ENCODE data around the gene ACAT1. TPM values are rescaled to one million over a fixed set of nuclear protein-coding genes. Genes with fewer than 3 reads are reported as not detected.

The ACAT1 gene
- total and polyA plus RNA-seq, 2 of the 4 experiments (the other 2 are of a cell fraction), result 57.7 to 59.9 TPM

- Histone ChIP-seq H4K8ac (ENCODE audit: low read depth in 2 of 2, low read length in 2 of 2) (no peak overlapping the region), H3K4me3 (ENCODE audit: insufficient read depth, low read depth, low read length) (no peak overlapping the region), H2AK5ac (ENCODE audit: low read depth, low read length) (no peak overlapping the region), H2BK20ac (ENCODE audit: low read depth, low read length) (no peak overlapping the region), H2BK15ac (ENCODE audit: low read depth, low read length) (no peak overlapping the region), H2AFZ (replicated peaks; ENCODE audit: low read length, poor library complexity) (no peak overlapping the region), H3K23ac (ENCODE audit: low read depth, low read length) (no peak overlapping the region), H3K4me1 (ENCODE audit: control insufficient read depth, insufficient read depth, low read length) (no peaks in the 10 kb centered on the region), H3K36me3 (ENCODE audit: control insufficient read depth, insufficient read depth, low read length) (peaks cover 11% of the 10 kb centered on the region), H3K27me3 (ENCODE audit: control insufficient read depth, insufficient read depth, low read length) (no peaks in the 10 kb centered on the region), H3K56ac (ENCODE audit: extremely low read depth, insufficient read depth, low read length) (no peak overlapping the region), H3K14ac (replicated peaks; ENCODE audit: low read depth, low read length) (no peak overlapping the region), H3K79me1 (ENCODE audit: low read depth in 1 of 2, low read length in 2 of 2) (peaks cover 0 to 4% of the 10 kb centered on the region in 2 experiments; a peak in 1 of 4 replicates), H3K18ac (ENCODE audit: low read depth, low read length) (no peak overlapping the region), H3K9ac (ENCODE audit: low read depth, low read length) (no peak overlapping the region), H4K20me1 (ENCODE audit: insufficient read depth, low read length) (no peaks in the 10 kb centered on the region), H4K91ac (ENCODE audit: insufficient read depth, low read depth, low read length) (no peak overlapping the region), H3K9me3 (ENCODE audit: control insufficient read depth, insufficient read depth, low read length) (no peaks in the 10 kb centered on the region), H3K4ac (ENCODE audit: low read depth, low read length) (no peak overlapping the region), H2BK120ac (ENCODE audit: low read depth, low read length) (no peak overlapping the region), H3K4me2 (ENCODE audit: low read depth, low read length) (no peak overlapping the region), H3K27ac (ENCODE audit: insufficient read depth, low read length) (no peak overlapping the region), H4K5ac (ENCODE audit: low read depth, low read length) (no peak overlapping the region), H3K9me1 (ENCODE audit: insufficient read depth, low read length) (no peaks in the 10 kb centered on the region), H2BK5ac (ENCODE audit: low read depth, low read length, poor library complexity, severe bottlenecking) (no peak overlapping the region), H2AK9ac (replicated peaks; ENCODE audit: low read depth, low read length, poor library complexity) (no peak overlapping the region)
- BruUV-seq (replicated peaks), result no TSS peak
- intact Hi-C loops (cut with micrococcal nuclease) (no loop called here), in situ Hi-C loops (cut with MboI; ENCODE audit: low sequenced_read_pairs) (no loop called here), dilution Hi-C loops (cut with HindIII; ENCODE audit: low sequenced_read_pairs, unreplicated experiment) (no loop called here)
- POLR2A ChIA-PET (ENCODE audit: unreplicated experiment), result no interaction called here
- TF ChIP-seq CTCF (conservative IDR thresholded peaks at IDR 0.05; ENCODE audit: low read depth, low read length), result no peak
- no peak for TF ChIP-seq CHD1 (IDR thresholded peaks at IDR 0.05; ENCODE audit: low read depth, low read length)
- TF ChIP-seq, protein P1, sequence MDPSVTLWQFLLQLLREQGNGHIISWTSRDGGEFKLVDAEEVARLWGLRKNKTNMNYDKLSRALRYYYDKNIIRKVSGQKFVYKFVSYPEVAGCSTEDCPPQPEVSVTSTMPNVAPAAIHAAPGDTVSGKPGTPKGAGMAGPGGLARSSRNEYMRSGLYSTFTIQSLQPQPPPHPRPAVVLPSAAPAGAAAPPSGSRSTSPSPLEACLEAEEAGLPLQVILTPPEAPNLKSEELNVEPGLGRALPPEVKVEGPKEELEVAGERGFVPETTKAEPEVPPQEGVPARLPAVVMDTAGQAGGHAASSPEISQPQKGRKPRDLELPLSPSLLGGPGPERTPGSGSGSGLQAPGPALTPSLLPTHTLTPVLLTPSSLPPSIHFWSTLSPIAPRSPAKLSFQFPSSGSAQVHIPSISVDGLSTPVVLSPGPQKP (IDR thresholded peaks at IDR 0.05; ENCODE audit: borderline replicate concordance, low read depth, low read length), result no peak
- no peak for ATAC-seq (ENCODE audit: low read depth)
- CTCF ChIA-PET, result no interaction called here
- no peak for DNase-seq
Measured at GRCh38 chr11:108167624-108168023, 46.3 kb downstream of the ACAT1 start.

Measured in IMR-90 (cell line).